OCI-LY3 (cell line): ENCODE measurements around the gene PEPD.

Experiments used
- EZH2phosphoT487 ChIP-seq: fragments of 200-600 bp; shearing (Covaris generic); IDR thresholded peaks from 2 replicates; pipeline ENCODE4 v1.6.1; 2018; ENCODE audit warnings: antibody characterized with exemption, mixed run types, low read depth
- TF ChIP-seq, protein P1 (sequence below): fragments of 200-600, 300-600 bp; sonication (generic); IDR thresholded peaks from 2 replicates; pipeline ENCODE4 v1.5.1; 2014; ENCODE audit warnings: antibody characterized with exemption, low read length, low read depth

GRCh38 chr19:33553530-33554310 is 32.1 kb upstream of the PEPD start:
- TF ChIP-seq, protein P1, sequence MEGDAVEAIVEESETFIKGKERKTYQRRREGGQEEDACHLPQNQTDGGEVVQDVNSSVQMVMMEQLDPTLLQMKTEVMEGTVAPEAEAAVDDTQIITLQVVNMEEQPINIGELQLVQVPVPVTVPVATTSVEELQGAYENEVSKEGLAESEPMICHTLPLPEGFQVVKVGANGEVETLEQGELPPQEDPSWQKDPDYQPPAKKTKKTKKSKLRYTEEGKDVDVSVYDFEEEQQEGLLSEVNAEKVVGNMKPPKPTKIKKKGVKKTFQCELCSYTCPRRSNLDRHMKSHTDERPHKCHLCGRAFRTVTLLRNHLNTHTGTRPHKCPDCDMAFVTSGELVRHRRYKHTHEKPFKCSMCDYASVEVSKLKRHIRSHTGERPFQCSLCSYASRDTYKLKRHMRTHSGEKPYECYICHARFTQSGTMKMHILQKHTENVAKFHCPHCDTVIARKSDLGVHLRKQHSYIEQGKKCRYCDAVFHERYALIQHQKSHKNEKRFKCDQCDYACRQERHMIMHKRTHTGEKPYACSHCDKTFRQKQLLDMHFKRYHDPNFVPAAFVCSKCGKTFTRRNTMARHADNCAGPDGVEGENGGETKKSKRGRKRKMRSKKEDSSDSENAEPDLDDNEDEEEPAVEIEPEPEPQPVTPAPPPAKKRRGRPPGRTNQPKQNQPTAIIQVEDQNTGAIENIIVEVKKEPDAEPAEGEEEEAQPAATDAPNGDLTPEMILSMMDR, result no peak
- TF ChIP-seq EZH2phosphoT487, result no peak
